Spleen (tissue), 7 donors: Measurements from ENCODE around the gene CDC42BPA.

Experiments used
- CTCF ChIP-seq, 11 experiments: fragments of 200-600 bp in 7 of 11; fragments of 450-650 bp in 4 of 11; sonication (generic) in 4 of 11; IDR thresholded peaks in 8 of 11; conservative IDR thresholded peaks in 3 of 11; 1 replicate in 7 of 11; 2 replicates in 4 of 11; pipeline versions ENCODE4 v1.4.0 to v1.8.0; 2016 to 2021; ENCODE audit warnings: antibody characterized with exemption in 11 of 11, inconsistent platforms in 4 of 11, mild to moderate bottlenecking in 1 of 11
- POLR2A ChIP-seq, 3 donors: fragments of 450-650 bp; IDR thresholded peaks; one replicate each; pipeline ENCODE4 v1.5.1; 2017; ENCODE audit warnings: antibody characterized with exemption in 3 of 3, mild to moderate bottlenecking in 1 of 3
- donor health status: DM: no; HTN: no; CAD: no; lungs with moderate emphysema.
- donor health status: DM: no; HTN: no; CAD: no.
- donor health status: DM: no; HTN: no; CAD: no.

- no peak for TF ChIP-seq POLR2A (IDR thresholded peaks at IDR 0.05)
- TF ChIP-seq CTCF (IDR thresholded peaks at IDR 0.05 in 8 of 11, conservative IDR thresholded peaks at IDR 0.05 in 3 of 11), result no peak
These were observed 285.9 kb downstream of the CDC42BPA start for GRCh38 chr1:227032396-227032795.
